SJCRH30 (cell line): ENCODE results near the gene HSD11B1L. TPM values are rescaled to one million over a fixed set of nuclear protein-coding genes. Genes with fewer than 3 reads are reported as not detected.
"Not testable (repeated sequence)": the region's sequence is repeated elsewhere in the genome, so short reads cannot be mapped to it uniquely, and the experiment has no call there.

Experiments used
- DNase-seq, 2 experiments: peaks; one replicate each; pipeline ENCODE4 v3.0.0-alpha.2; 2015 to 2020
- H3K27ac ChIP-seq: fragments of 250-450 bp; sonication (Bioruptor Pico); 2 replicates; pipeline ENCODE4 v1.5.1; 2020; ENCODE audit warnings: mild to moderate bottlenecking, moderate library complexity
- H3K27me3 ChIP-seq: fragments of 250-450 bp; sonication (Bioruptor Pico); 2 replicates; pipeline ENCODE4 v1.5.1; 2020; ENCODE audit warnings: mild to moderate bottlenecking, moderate library complexity
- H3K36me3 ChIP-seq: fragments of 250-450 bp; sonication (Bioruptor Pico); 2 replicates; pipeline ENCODE4 v1.5.1; 2020; ENCODE audit warnings: mild to moderate bottlenecking, moderate library complexity
- H3K4me1 ChIP-seq: fragments of 250-450 bp; sonication (Bioruptor Pico); 2 replicates; pipeline ENCODE4 v1.5.1; 2020; ENCODE audit warnings: mild to moderate bottlenecking, moderate library complexity
- H3K4me3 ChIP-seq: fragments of 250-450 bp; sonication (Bioruptor Pico); 2 replicates; pipeline ENCODE4 v1.5.1; 2020; ENCODE audit warnings: mild to moderate bottlenecking, moderate library complexity
- H3K9me3 ChIP-seq: fragments of 250-450 bp; sonication (Bioruptor Pico); replicated peaks from 2 replicates; pipeline ENCODE4 v1.5.1; 2020; ENCODE audit warnings: mild to moderate bottlenecking, moderate library complexity
- total RNA-seq: library from RNA; depleted of rRNA; stranded (reverse); fragments of >200 nt; shearing (Covaris generic); gene quantifications from 2 replicates; pipeline ENCODE4 v1.2.3, GENCODE V29; 2014

HSD11B1L gene
- total RNA-seq, 1 experiment from 2014 or later = 1.3 TPM

GRCh38 chr19:5697022-5697889 lies 16.4 kb downstream of the HSD11B1L start:
- peaks cover 69% of the 10 kb centered on the region for H3K36me3 ChIP-seq
- H3K4me1 ChIP-seq = peaks cover 18% of the 10 kb centered on the region
- no peak overlapping the region for H3K27ac ChIP-seq
- DNase-seq = no peak
- no peaks in the 10 kb centered on the region for H3K27me3 ChIP-seq
- no peaks in the 10 kb centered on the region for H3K9me3 ChIP-seq
- no peak overlapping the region for H3K4me3 ChIP-seq

- Histone ChIP-seq H3K9me3 (no peaks in the 10 kb centered on the region), H3K27ac (no peak overlapping the region), H3K4me3 (no peak overlapping the region), H3K4me1 (peaks cover 17% of the 10 kb centered on the region), H3K36me3 (peaks cover 62% of the 10 kb centered on the region), H3K27me3 (no peaks in the 10 kb centered on the region)
- no peak for DNase-seq
Measured at GRCh38 chr19:5697890-5698634, 17.2 kb downstream of the HSD11B1L start.

- Histone ChIP-seq H3K27ac (no peak overlapping the region), H3K4me1 (peaks cover 9% of the 10 kb centered on the region), H3K4me3 (no peak overlapping the region), H3K27me3 (no peaks in the 10 kb centered on the region), H3K36me3 (peaks cover 62% of the 10 kb centered on the region), H3K9me3 (no peaks in the 10 kb centered on the region)
- no peak for DNase-seq
Measured at GRCh38 chr19:5698635-5699422, 18.0 kb downstream of the HSD11B1L start.

- Histone ChIP-seq H3K4me3 (no peak overlapping the region), H3K27me3 (no peaks in the 10 kb centered on the region), H3K4me1 (peaks cover under 1% of the 10 kb centered on the region; the same call in 1 of the 2 replicates), H3K27ac (no peak overlapping the region), H3K36me3 (peaks cover 64% of the 10 kb centered on the region), H3K9me3 (no peaks in the 10 kb centered on the region)
- DNase-seq = no peak
Measured at GRCh38 chr19:5700455-5701092, 19.7 kb downstream of the HSD11B1L start.

GRCh38 chr19:5702053-5702410 lies 21.2 kb downstream of the HSD11B1L start:
- not testable (repeated sequence) for H3K27me3 ChIP-seq, H3K4me1 ChIP-seq, H3K4me3 ChIP-seq, H3K9me3 ChIP-seq, H3K27ac ChIP-seq, DNase-seq
- H3K36me3 ChIP-seq = peaks cover 68% of the 10 kb centered on the region

- Histone ChIP-seq H3K9me3 (no peaks in the 10 kb centered on the region), H3K27me3 (no peaks in the 10 kb centered on the region), H3K27ac (no peak overlapping the region), H3K36me3 (peaks cover 62% of the 10 kb centered on the region), H3K4me3 (no peak overlapping the region), H3K4me1 (no peaks in the 10 kb centered on the region)
- DNase-seq = no peak
Measured at GRCh38 chr19:5703819-5704818, 23.3 kb downstream of the HSD11B1L start.

GRCh38 chr19:5705552-5705951 lies 24.7 kb downstream of the HSD11B1L start:
- Histone ChIP-seq H3K36me3 (peaks cover 58% of the 10 kb centered on the region), H3K27ac (no peak overlapping the region), H3K27me3 (no peaks in the 10 kb centered on the region), H3K9me3 (no peaks in the 10 kb centered on the region), H3K4me1 (no peaks in the 10 kb centered on the region), H3K4me3 (no peak overlapping the region)
- DNase-seq = no peak

GRCh38 chr19:5706876-5707573 lies 26.2 kb downstream of the HSD11B1L start:
- no peak overlapping the region for H3K4me3 ChIP-seq
- no peak for DNase-seq
- H3K9me3 ChIP-seq = no peaks in the 10 kb centered on the region
- no peak overlapping the region for H3K27ac ChIP-seq
- no peaks in the 10 kb centered on the region for H3K27me3 ChIP-seq
- H3K36me3 ChIP-seq = peaks cover 60% of the 10 kb centered on the region
- H3K4me1 ChIP-seq = no peaks in the 10 kb centered on the region

GRCh38 chr19:5707576-5708575 lies 27.0 kb downstream of the HSD11B1L start:
- Histone ChIP-seq H3K4me1 (no peaks in the 10 kb centered on the region), H3K27ac (no peak overlapping the region), H3K9me3 (no peaks in the 10 kb centered on the region), H3K27me3 (no peaks in the 10 kb centered on the region), H3K4me3 (no peak overlapping the region), H3K36me3 (peaks cover 68% of the 10 kb centered on the region)
- no peak for DNase-seq

GRCh38 chr19:5711025-5711424 lies 30.2 kb downstream of the HSD11B1L start:
- Histone ChIP-seq H3K9me3 (no peaks in the 10 kb centered on the region), H3K27me3 (no peaks in the 10 kb centered on the region), H3K27ac (no peak overlapping the region), H3K36me3 (peaks cover 47% of the 10 kb centered on the region), H3K4me3 (no peak overlapping the region), H3K4me1 (no peaks in the 10 kb centered on the region)
- DNase-seq = no peak

- H3K9me3 ChIP-seq = no peaks in the 10 kb centered on the region
- H3K27me3 ChIP-seq = no peaks in the 10 kb centered on the region
- H3K27ac ChIP-seq = no peak overlapping the region
- no peak for DNase-seq
- H3K4me3 ChIP-seq = no peak overlapping the region
- H3K4me1 ChIP-seq = no peaks in the 10 kb centered on the region
- H3K36me3 ChIP-seq = peaks cover 40% of the 10 kb centered on the region
Measured at GRCh38 chr19:5711713-5712161, 30.9 kb downstream of the HSD11B1L start.

GRCh38 chr19:5713228-5713627 lies 32.4 kb downstream of the HSD11B1L start:
- no peak for DNase-seq
- Histone ChIP-seq H3K9me3 (no peaks in the 10 kb centered on the region), H3K4me3 (no peak overlapping the region), H3K4me1 (no peaks in the 10 kb centered on the region), H3K27ac (no peak overlapping the region), H3K27me3 (no peaks in the 10 kb centered on the region), H3K36me3 (peaks cover 37% of the 10 kb centered on the region)
